SK-N-DZ (cell line): Measurements from ENCODE around the gene AP2A2.

Experiments used
- DNase-seq: peaks from one replicate; pipeline ENCODE4 v3.0.0-alpha.2; 2015; ENCODE audit warnings: low spot score

AP2A2 gene

DNA sequence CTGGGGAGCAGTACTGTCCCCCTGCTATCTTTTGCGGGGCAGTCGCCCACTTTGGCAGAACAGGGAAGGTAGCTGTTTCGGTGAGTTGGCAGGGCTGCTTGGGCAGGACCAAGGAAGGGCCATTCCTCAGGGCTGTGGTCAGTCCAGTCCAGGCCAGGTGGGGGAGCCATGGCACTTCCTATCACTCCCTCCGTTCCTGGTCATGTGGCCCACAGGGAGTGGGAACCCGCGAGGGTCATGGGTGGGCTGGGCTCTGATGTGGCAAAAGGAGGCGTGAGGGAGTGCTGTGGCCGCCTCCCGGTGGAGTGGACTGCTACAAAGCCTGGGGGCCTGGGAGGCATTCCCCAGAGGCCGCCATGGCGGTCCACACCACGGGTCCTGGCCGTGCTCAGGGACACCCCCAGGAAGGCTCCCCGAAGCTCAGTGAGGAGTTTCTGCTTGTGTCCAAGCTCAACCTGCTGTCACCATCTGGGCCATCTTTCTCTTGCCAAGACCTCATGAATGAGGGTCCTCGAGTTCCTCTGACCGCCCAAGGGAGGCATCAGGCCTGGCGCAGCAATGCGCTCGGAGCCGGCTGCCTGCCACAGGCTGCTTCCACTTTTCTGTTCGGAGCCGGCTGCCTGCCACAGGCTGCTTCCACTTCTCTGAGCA is 27.0 kb upstream of the AP2A2 start:
- no peak for DNase-seq

DNA sequence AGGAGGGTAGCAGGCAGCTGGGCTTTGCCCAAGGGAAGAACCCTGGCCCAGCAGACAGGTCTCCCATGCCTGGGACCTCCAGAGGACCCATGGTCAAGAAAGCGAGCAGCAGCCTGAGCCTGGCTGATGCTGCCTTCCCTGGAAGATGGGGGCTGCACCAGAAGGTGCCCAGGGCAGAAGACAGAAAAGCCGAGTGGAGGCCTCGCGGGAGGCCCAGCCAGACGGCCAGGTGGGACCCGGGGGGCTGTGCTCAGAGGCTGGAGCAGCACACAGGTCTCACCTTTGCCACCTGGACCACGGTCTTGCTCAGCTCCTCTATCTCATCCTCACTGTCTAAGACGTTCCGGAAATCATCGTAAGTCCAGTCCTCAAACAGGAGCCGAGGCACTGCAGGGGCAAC is 25.9 kb upstream of the AP2A2 start:
- no peak for DNase-seq

DNA sequence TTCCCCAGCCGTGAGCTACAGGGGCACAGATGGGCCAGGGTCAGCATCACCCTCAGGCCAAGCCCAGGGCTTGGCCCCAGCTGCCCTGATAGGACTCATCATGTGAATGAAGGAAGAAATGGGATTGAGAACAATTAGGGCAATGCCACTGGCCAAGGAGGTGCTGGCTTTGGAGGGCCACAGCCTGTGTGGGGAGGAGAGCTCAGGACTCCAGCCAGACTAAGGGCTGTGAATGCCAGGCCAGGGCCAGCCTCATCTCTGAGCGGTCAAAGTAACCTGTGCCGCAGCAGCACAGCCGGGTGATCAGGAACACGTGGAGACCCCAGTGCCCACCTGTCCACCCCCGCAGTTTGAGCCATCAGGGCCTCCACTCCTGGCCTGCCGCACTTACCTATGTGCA is 25.1 kb upstream of the AP2A2 start:
- no peak for DNase-seq

DNA sequence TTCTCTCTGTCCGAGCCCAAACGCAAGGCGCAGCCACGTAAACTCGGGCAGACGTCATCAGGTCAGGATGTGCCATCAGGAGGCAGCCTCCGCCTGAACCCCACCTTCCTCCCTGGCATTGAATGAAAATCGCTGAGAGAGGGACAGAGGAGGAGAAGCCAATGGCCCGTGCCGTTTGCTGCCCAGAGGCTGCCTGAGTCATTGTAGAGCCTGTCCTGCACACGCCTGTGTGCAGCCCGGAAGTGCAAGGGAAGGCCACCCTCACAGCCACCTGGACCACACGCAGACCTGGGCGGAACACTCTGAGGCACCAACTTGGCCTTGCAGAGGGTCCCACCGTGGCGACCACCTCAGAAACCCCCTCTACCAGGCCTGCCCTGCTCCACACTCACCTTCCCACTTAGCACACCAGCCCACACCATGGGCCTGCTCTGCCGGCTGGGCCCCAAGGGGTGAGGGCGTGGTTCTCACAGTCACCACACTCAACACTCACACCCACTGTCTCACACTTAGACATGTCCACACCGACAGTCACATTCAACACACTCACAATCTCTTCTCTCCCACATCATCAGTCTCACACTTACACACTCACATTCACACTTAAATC is 24.1 kb upstream of the AP2A2 start:
- no peak for DNase-seq

GRCh38 chr11:904380-904779 is 21.3 kb upstream of the AP2A2 start:
- DNase-seq = no peak

GRCh38 chr11:905952-906351 is 19.7 kb upstream of the AP2A2 start:
- DNase-seq = no peak

GRCh38 chr11:907668-908067 is 18.0 kb upstream of the AP2A2 start:
- no peak for DNase-seq

- no peak for DNase-seq
Observed at GRCh38 chr11:908273-908672, 17.4 kb upstream of the AP2A2 start.

- no peak for DNase-seq
Observed at GRCh38 chr11:909406-909805, 16.3 kb upstream of the AP2A2 start.

GRCh38 chr11:910044-910588 is 15.6 kb upstream of the AP2A2 start:
- no peak for DNase-seq

- DNase-seq = peak; percentile 82
Observed at GRCh38 chr11:910589-911030, 15.1 kb upstream of the AP2A2 start, which contains the start of gene CHID1. Gene CHID1 (minus strand): TSS chr11:910810. CDS start chr11:904816, 5,994 bp downstream.

DNA sequence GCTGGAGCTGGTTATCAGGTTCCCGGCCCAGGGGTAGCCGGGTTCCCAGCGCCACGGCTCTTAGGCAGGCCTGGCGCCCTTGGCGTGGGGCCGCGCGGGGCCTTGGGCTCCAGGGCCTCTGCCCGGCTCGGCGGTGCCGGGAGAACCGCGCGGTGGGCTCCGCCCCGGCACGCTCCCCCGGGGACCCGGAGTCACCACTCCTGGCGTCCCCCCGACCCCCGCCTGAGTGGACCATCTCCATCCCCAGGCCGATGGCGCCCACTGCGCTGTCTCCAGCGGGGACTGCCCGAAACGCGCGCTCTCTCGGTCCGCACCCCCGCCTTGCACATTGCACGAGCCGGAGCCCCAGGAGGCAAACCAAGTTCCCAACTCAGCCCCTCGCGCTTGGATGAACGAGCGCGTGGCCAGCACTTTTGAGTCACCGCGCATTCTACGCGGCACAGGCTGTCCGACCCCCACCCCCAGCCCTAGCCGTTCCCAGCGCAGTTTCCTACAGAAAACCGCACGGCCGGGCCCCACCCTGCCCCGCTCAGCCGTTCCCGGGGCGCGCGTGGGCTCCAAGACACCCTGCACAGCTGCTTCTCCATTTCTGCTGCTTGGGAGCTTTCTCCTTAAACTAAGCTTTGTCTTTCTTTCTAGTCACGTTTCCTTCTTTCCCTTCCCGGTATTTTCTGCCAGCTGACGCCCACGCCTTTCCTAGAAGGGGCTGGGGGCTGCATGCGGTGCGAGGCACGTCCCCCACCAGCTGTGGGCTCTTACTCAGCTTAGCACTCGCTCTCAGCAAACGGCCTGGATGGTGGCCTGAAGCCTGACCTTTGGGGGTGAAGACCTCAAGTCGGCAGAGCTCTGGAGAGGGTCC is 14.4 kb upstream of the AP2A2 start:
- DNase-seq = peak; percentile 52

DNA sequence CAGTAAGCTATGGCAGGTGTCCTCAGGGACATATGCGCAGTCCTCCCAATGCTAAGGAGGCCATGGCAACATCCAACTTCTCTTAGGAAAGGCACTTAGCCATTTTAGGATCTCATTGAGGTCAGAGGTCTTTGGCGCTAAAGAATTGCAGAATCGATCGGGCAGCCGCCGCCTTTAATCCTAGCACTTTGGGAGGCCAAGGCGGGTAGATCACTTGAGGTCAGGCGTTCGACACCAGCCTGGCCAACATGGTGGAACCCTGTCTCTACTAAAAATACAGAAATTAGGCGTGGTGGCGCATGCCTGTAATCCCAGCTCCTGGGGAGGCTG is 13.8 kb upstream of the AP2A2 start:
- DNase-seq = no peak

GRCh38 chr11:912266-912665 is 13.4 kb upstream of the AP2A2 start:
- no peak for DNase-seq

DNA sequence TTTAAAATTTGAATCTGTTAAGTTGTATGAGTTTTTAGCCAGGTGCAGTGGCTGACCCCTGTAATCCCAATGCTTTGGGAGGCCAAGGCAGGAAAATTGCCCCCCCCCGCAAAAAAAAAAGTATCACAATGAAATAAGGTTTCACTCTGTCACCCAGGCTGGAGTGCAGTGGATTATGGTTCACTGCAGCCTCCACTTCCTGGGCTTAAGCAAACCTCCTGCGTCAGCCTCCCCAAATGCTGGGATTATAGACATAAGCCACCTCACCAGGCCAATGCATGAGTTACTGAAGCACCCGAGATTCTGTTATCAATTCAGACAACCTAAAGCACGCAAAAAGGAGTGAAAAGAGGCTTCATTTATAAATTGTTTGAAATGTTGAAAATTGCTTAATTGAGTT is 12.6 kb upstream of the AP2A2 start:
- no peak for DNase-seq

DNA sequence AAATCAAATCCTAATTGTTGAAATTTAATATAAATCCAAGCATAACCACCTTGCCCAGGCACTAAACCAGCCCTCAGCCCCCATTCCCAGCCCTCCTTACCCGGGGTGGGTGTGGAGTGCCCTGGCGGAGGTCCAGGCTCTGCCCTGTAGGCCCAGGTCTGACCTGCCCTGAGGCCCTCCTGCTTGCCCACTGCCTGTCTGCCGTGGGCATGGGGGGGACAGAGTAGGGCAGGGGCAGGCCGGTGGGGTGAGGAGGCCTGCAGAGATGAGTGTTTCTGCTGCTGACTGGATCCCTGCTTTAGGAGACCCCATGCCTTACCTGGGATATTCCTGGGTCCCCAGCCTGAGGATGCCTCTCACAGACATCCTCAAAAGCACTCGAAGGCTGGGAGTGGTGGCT is 11.5 kb upstream of the AP2A2 start:
- DNase-seq = no peak

GRCh38 chr11:914747-915501 is 10.7 kb upstream of the AP2A2 start:
- DNase-seq = no peak

DNA sequence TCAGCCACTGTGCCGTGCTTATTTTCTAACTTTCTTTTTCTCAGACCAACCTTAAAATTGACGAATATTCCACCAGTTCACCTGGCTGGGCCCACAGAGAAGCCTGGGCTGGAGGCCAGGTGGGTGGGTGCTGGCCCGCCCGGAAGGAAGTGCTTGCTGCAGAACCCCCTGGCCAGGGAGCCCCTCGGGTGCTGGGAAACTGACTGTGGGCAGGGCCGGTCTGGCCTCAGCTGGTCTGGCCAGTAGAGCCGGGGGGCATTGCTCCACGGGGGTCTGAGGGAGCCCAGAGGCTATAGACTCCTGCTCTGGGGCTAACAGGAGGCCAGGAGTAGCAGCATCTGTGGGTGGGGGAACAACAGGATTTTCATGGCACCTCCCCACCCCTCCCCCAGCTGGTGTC is 8.2 kb upstream of the AP2A2 start:
- no peak for DNase-seq

GRCh38 chr11:921921-922678 is 3.6 kb upstream of the AP2A2 start:
- DNase-seq = peak; percentile 30

DNA sequence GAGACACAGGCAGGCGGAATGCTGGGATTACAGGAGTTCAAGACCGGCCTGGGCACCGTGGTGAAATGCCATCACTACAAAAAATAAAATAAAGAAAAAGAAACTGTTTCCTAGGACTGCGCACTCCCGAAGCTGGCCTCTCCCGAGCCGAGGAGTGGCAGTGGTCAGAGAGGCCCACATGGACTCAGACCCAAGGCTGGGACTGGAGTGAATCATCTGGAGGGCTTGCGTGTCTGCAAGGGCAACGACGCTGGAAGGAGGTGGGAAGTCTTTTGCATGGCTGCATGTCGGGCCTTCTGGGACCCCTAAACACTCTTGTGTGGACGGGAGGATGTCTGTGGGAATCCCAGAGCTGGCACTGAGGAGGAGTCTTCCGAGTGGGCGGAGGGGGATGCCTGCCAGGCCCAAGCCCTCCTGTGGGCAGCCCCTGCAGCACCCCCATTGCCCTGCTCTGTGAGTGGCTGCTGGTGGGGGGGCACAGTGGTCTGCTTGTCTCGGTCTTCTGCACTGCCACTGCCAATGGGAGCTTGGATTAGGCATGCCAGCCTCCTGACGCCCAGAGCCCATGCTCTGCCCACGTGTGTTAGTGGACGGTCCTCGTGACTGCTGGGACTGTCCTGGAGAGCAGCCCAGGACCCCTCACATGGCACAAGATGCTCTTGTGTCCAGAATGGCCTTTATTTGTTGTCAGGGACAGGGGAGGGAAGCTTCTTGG is 1.8 kb upstream of the AP2A2 start:
- DNase-seq = no peak
